K562 (cell line): ENCODE data around the gene INO80. TPM values are rescaled to one million over a fixed set of nuclear protein-coding genes. Genes with fewer than 3 reads are reported as not detected.

Source experiments
- ATAC-seq: fragments of 200-7000 bp; cut with Tn5 transposase; 3 replicates; pipeline ENCODE4 v1.9.1; 2020; ENCODE audit warnings: moderate library complexity
- BruUV-seq: library from RNA; stranded (reverse); fragments of 400-500 nt; replicated peaks from 2 replicates; lab custom pipeline; 2021; lab: Mats Ljungman, UMichigan
- CTCF ChIA-PET: fragments of 300-600 bp; formaldehyde crosslinking; extraction: SDS; loops from one replicate; lab custom pipeline; 2021; ENCODE audit warnings: low intra/inter-chr PET ratio; lab: Yijun Ruan, JAX
- POLR2A ChIA-PET: fragments of 300-600, 350-650 bp; sonication (Branson Sonifier 250); formaldehyde crosslinking; extraction: SDS; loops from one replicate; lab custom pipeline; 2021; ENCODE audit warnings: antibody characterized with exemption, inconsistent platforms; lab: Yijun Ruan, JAX
- DNase-seq, 4 experiments: peaks; one replicate each; pipeline versions ENCODE4 v3.0.0 to v3.0.0-alpha.2; 2011 to 2018; ENCODE audit warnings: low spot score in 3 of 4, mixed read lengths in 3 of 4; ENCODE audit errors: extremely low read depth in 1 of 4
- FAIRE-seq: peaks from 2 replicates; lab custom pipeline; 2011; peaks lifted over from hg19 to GRCh38; lab: Jason Lieb, UNC
- H2AFZ ChIP-seq: 2 replicates; pipeline ENCODE4 v1.6.0; 2011; ENCODE audit warnings: low read depth, low read length, control low read depth, inconsistent platforms
- H3K27ac ChIP-seq: fragments of 200-600 bp; 3 replicates; pipeline ENCODE4 v1.8.0; 2011; ENCODE audit warnings: low read depth, mild to moderate bottlenecking, control low read depth, inconsistent platforms, low read length, moderate library complexity, mixed read lengths; ENCODE audit errors: extremely low read depth
- H3K27me3 ChIP-seq, 2 experiments: fragments of 300-600 bp in 1 of 2; 2 replicates in 1 of 2; 3 replicates in 1 of 2; pipeline versions ENCODE4 v1.6.0 to v1.8.0; 2011; ENCODE audit warnings: inconsistent platforms in 2 of 2, low read length in 2 of 2, mild to moderate bottlenecking in 1 of 2, mixed read lengths in 1 of 2, moderate library complexity in 1 of 2; ENCODE audit not compliant: control insufficient read depth in 2 of 2, insufficient read depth in 2 of 2
- H3K36me3 ChIP-seq: fragments of 300-600 bp; 3 replicates; pipeline ENCODE4 v1.8.0; 2011; ENCODE audit warnings: mild to moderate bottlenecking, low read length, inconsistent platforms; ENCODE audit not compliant: control insufficient read depth, insufficient read depth
- H3K4me1 ChIP-seq, 2 experiments: fragments of 200-600 bp in 1 of 2; replicated peaks in 1 of 2; 2 replicates in 1 of 2; 3 replicates in 1 of 2; pipeline versions ENCODE4 v1.5.1 to v1.8.0; 2011; ENCODE audit warnings: inconsistent platforms in 2 of 2, low read length in 2 of 2, mild to moderate bottlenecking in 1 of 2, mixed read lengths in 1 of 2, moderate library complexity in 1 of 2; ENCODE audit not compliant: control insufficient read depth in 2 of 2, insufficient read depth in 2 of 2
- H3K4me2 ChIP-seq: 2 replicates; pipeline ENCODE4 v1.6.1; 2011; ENCODE audit warnings: low read length, control low read depth, inconsistent platforms, mixed read lengths; ENCODE audit not compliant: insufficient read depth
- H3K4me3 ChIP-seq: fragments of 200-600 bp; sonication (generic), shearing (Covaris generic); 2 replicates; pipeline ENCODE4 v1.5.1; 2016; ENCODE audit warnings: control low read depth, inconsistent platforms
- H3K79me2 ChIP-seq: fragments of 200-600 bp; 3 replicates; pipeline ENCODE4 v1.8.0; 2011; ENCODE audit warnings: low read length, inconsistent platforms; ENCODE audit not compliant: control insufficient read depth, insufficient read depth
- H3K9ac ChIP-seq, 2 experiments: 2 replicates each; pipeline versions ENCODE4 v1.6.0 to v1.6.1; 2011; ENCODE audit warnings: low read depth in 2 of 2, low read length in 2 of 2, control low read depth in 1 of 2, inconsistent platforms in 1 of 2, mild to moderate bottlenecking in 1 of 2, mixed read lengths in 1 of 2; ENCODE audit not compliant: insufficient read depth in 1 of 2
- H3K9me1 ChIP-seq: one replicate; pipeline ENCODE4 v1.6.0; 2011; ENCODE audit warnings: inconsistent platforms, mild to moderate bottlenecking, low read length, moderate library complexity; ENCODE audit not compliant: control insufficient read depth, insufficient read depth
- H3K9me3 ChIP-seq: replicated peaks from 2 replicates; pipeline ENCODE4 v1.5.1; 2011; ENCODE audit warnings: low read depth, low read length, inconsistent platforms; ENCODE audit not compliant: control insufficient read depth, insufficient read depth
- H4K20me1 ChIP-seq: replicated peaks from 2 replicates; pipeline ENCODE4 v1.6.1; 2011; ENCODE audit warnings: low read length, inconsistent platforms, mixed read lengths; ENCODE audit not compliant: control insufficient read depth, insufficient read depth
- ARID2 ChIP-seq: fragments of 450-650 bp; IDR thresholded peaks from 2 replicates; pipeline ENCODE4 v1.6.1; 2017; ENCODE audit warnings: antibody characterized with exemption, mild to moderate bottlenecking
- KLF6 ChIP-seq: fragments of 250-450 bp; sonication (Bioruptor Pico); IDR thresholded peaks from 2 replicates; pipeline ENCODE4 v1.4.0; 2020; ENCODE audit warnings: mild to moderate bottlenecking, moderate library complexity, borderline replicate concordance
- NR4A1 ChIP-seq, 2 experiments: fragments of 250-450 bp in 1 of 2; fragments of 450-650 bp in 1 of 2; sonication (Bioruptor Pico) in 1 of 2; IDR thresholded peaks; 2 replicates each; pipeline versions ENCODE4 v1.4.0 to v1.6.1; 2016 to 2020; ENCODE audit warnings: mild to moderate bottlenecking in 2 of 2, missing compliant biosample characterization in 1 of 2, missing genetic modification characterization in 1 of 2, moderate library complexity in 1 of 2
- PTTG1 ChIP-seq: fragments of 450-650 bp; IDR thresholded peaks from 2 replicates; pipeline ENCODE4 v1.6.1; 2016; ENCODE audit warnings: low read depth, mild to moderate bottlenecking, missing genetic modification characterization, missing compliant biosample characterization
- SRSF7 ChIP-seq: fragments of 200-400 bp; formaldehyde crosslinking; optimal IDR thresholded peaks from 2 replicates; pipeline ENCODE3; 2017; ENCODE audit warnings: mild to moderate bottlenecking, low read depth, low read length
- ZBED1 ChIP-seq: IDR thresholded peaks from 2 replicates; pipeline ENCODE4 v1.6.1; 2014
- ZNF24 ChIP-seq: fragments of 450-650 bp; IDR thresholded peaks from 2 replicates; pipeline ENCODE4 v1.6.1; 2016
- ZNF780A ChIP-seq: fragments of 250-450 bp; sonication (Bioruptor Pico); IDR thresholded peaks from 2 replicates; pipeline ENCODE4 v1.5.0; 2021; ENCODE audit warnings: mild to moderate bottlenecking
- ZNF830 ChIP-seq: fragments of 250-450 bp; sonication (Bioruptor Pico); IDR thresholded peaks from 2 replicates; pipeline ENCODE4 v1.5.0; 2021; ENCODE audit warnings: mild to moderate bottlenecking
- WGBS: fragments of 100-300 bp; shearing (Covaris generic); methylation state at CpG from one replicate; pipeline ENCODE4 v1.1.6; 2016; ENCODE audit warnings: low coverage, mixed read lengths; ENCODE audit not compliant: insufficient coverage; ENCODE audit errors: missing lambda C conversion rate; 5-methylcytosine and 5-hydroxymethylcytosine counted together
- in situ Hi-C: fragments of 300-500 bp; cut with MboI; formaldehyde crosslinking; loops from 4 replicates; pipeline ENCODE4 v1.15.0; 2018; ENCODE audit warnings: inconsistent platforms, mixed read lengths
- intact Hi-C: fragments of 100-400 bp; cut with micrococcal nuclease; formaldehyde crosslinking; loops from 2 replicates; pipeline ENCODE4 v1.14.2; 2022
- polyA plus RNA-seq, 8 experiments: library from polyadenylated mRNA; depleted of rRNA in 4 of 8; stranded (reverse) in 5 of 8; unstranded in 3 of 8; fragments of >200 nt; fragmentation: Nextera tagmentation in 2 of 8; fragmentation: Illumina TruSeq in 1 of 8; extraction: Ambion mirVana in 2 of 8; extraction: Trizol in 1 of 8; gene quantifications; 2 replicates each; pipeline versions ENCODE4 v1.2.1 to v1.2.3, GENCODE V29; 2011 to 2014; ENCODE audit warnings: inconsistent platforms in 1 of 8, missing spikeins in 1 of 8
- total RNA-seq, 7 experiments: library from RNA; depleted of rRNA in 6 of 7; stranded (reverse); fragments of >200 nt in 6 of 7; fragmentation: Illumina TruSeq in 2 of 7; extraction: Trizol in 2 of 7; gene quantifications; 2 replicates each; pipeline versions ENCODE4 v1.2.1 to v1.2.3, GENCODE V29; 2011 to 2021; ENCODE audit warnings: low replicate concordance in 1 of 7
- TF ChIP-seq, protein P1 (sequence below): sonication (generic); formaldehyde crosslinking; IDR thresholded peaks from 2 replicates; pipeline ENCODE4 v1.8.1; 2022; ENCODE audit warnings: missing genetic modification reagents
- TF ChIP-seq, protein P2 (sequence below), 3 experiments: IDR thresholded peaks in 2 of 3; conservative IDR thresholded peaks in 1 of 3; 2 replicates each; pipeline ENCODE4 v1.5.1; 2011 to 2012; ENCODE audit warnings: low read length in 3 of 3, mild to moderate bottlenecking in 3 of 3, control low read depth in 2 of 3, improper control_type of control experiment in 1 of 3, inconsistent platforms in 1 of 3, low read depth in 1 of 3, mixed read lengths in 1 of 3, moderate library complexity in 1 of 3; ENCODE audit not compliant: insufficient read depth in 2 of 3
- TF ChIP-seq, protein P3 (sequence below): conservative IDR thresholded peaks from 2 replicates; pipeline ENCODE4 v1.6.1; 2011; ENCODE audit warnings: low read depth, mild to moderate bottlenecking, low read length; ENCODE audit not compliant: control insufficient read depth
- TF ChIP-seq, protein P4 (sequence below), 2 experiments: fragments of 250-450 bp in 1 of 2; fragments of 450-650 bp in 1 of 2; sonication (Bioruptor Pico) in 1 of 2; IDR thresholded peaks; 2 replicates each; pipeline versions ENCODE4 v1.6.1 to v1.8.0; 2016 to 2021; ENCODE audit warnings: mild to moderate bottlenecking in 2 of 2, moderate library complexity in 2 of 2, missing compliant biosample characterization in 1 of 2, missing genetic modification characterization in 1 of 2
- TF ChIP-seq, protein P5 (sequence below): fragments of 450-650 bp; IDR thresholded peaks from 2 replicates; pipeline ENCODE4 v1.6.1; 2016

INO80 gene
- total and polyA plus RNA-seq, 9 of the 15 experiments (the other 6 are each of a cell fraction or from before 2014, with no cell fraction given) = 1.1 to 25.7 (median 19.9) TPM

DNA sequence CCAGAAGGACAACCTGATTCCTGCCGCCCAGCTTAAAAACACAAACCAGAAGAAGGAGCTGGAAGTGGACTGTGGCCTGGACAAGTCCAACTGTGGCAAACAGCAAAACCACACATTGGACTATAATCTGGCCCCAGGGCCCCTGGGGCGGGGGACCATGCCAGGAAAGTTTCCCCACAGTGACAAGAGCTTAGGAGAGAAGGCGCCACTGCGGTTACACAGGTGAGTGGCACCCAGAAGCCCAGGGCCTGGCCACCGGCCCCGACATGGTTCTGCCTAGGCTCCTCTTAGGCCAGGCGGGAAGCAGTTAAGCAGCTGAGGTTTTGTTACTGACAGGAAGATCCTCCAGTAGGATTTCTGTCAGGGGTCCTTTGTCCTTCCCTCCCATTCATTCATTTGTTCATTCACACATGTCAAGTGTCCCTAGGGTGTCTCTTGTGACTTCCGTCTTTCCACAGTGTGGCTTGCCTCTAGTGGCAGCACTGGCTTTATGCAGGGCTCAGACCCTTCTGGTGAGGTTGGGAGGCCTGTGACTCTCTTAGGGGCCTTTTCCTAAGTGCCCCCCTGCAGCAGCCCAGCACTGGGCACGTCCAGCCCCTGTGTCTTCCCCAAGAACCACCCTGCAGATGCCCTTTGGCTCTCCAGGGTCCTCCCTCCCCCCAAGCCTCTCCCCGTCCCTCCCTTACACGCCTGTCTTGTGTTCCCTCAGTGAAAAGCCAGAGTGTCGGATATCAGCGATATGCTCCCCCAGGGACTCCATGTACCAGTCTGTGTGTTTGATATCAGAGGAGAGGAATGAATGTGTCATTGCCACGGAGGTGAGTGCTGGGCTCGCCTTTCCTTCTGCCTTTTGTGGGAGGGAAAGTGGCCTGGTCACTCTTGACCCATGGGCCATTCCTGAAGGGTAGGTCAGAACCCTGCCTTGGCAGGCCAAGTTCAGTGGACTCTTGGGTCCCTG lies 179.1 kb downstream of the INO80 start:
- Histone ChIP-seq H3K4me3 (no peak overlapping the region), H2AFZ (no peak overlapping the region), H3K27ac (no peak overlapping the region), H3K9me1 (peaks cover 3% of the 10 kb centered on the region), H3K4me1 (peaks cover 8 to 35% of the 10 kb centered on the region in 2 experiments; a peak in 4 of 5 replicates), H4K20me1 (no peaks in the 10 kb centered on the region), H3K4me2 (no peak overlapping the region), H3K9ac (peak overlapping the region in 1 of 2 experiments; percentile 50; a peak in 1 of 4 replicates), H3K27me3 (no peaks in the 10 kb centered on the region), H3K9me3 (no peaks in the 10 kb centered on the region), H3K36me3 (no peaks in the 10 kb centered on the region), H3K79me2 (no peaks in the 10 kb centered on the region)
- ChIA-PET POLR2A (interaction anchor here (0.6 to 0.7 kb wide), 3 partner anchors 24 to 863 kb away, joined by 3 to 5 read pairs (median 4); no protein-coding TSS in a partner anchor), CTCF (no interaction called here)
- no peak for FAIRE-seq
- no peak for DNase-seq
- in situ Hi-C loops = no loop called here
- no peak; the same call in 2 of the 3 replicates for ATAC-seq
- no TSS peak for BruUV-seq
- WGBS = 62% methylated on average over 15 of the region's 15 CpGs
- intact Hi-C loops = no loop called here
- TF ChIP-seq, protein P1, sequence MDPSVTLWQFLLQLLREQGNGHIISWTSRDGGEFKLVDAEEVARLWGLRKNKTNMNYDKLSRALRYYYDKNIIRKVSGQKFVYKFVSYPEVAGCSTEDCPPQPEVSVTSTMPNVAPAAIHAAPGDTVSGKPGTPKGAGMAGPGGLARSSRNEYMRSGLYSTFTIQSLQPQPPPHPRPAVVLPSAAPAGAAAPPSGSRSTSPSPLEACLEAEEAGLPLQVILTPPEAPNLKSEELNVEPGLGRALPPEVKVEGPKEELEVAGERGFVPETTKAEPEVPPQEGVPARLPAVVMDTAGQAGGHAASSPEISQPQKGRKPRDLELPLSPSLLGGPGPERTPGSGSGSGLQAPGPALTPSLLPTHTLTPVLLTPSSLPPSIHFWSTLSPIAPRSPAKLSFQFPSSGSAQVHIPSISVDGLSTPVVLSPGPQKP (CRISPR knock-in tag) = no peak
- TF ChIP-seq ZNF24 (peak; percentile 65), PTTG1 (no peak), SRSF7 (no peak), ZBED1 (no peak), NR4A1 (CRISPR knock-in tag; IDR thresholded peaks at IDR 0.05) (no peak), NR4A1 (tag; IDR thresholded peaks at IDR 0.05) (no peak), KLF6 (no peak), ZNF780A (CRISPR knock-in tag) (no peak), ARID2 (no peak), ZNF830 (CRISPR knock-in tag) (no peak)
- TF ChIP-seq, protein P2, sequence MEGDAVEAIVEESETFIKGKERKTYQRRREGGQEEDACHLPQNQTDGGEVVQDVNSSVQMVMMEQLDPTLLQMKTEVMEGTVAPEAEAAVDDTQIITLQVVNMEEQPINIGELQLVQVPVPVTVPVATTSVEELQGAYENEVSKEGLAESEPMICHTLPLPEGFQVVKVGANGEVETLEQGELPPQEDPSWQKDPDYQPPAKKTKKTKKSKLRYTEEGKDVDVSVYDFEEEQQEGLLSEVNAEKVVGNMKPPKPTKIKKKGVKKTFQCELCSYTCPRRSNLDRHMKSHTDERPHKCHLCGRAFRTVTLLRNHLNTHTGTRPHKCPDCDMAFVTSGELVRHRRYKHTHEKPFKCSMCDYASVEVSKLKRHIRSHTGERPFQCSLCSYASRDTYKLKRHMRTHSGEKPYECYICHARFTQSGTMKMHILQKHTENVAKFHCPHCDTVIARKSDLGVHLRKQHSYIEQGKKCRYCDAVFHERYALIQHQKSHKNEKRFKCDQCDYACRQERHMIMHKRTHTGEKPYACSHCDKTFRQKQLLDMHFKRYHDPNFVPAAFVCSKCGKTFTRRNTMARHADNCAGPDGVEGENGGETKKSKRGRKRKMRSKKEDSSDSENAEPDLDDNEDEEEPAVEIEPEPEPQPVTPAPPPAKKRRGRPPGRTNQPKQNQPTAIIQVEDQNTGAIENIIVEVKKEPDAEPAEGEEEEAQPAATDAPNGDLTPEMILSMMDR (IDR thresholded peaks at IDR 0.05 in 2 of 3, conservative IDR thresholded peaks at IDR 0.05 in 1 of 3; ENCODE audit: insufficient read depth in 2 of 3, low read depth in 1 of 3, low read length in 3 of 3) = peak in 2 of 3 experiments; percentile 8 to 24; a peak in 1 of 6 replicates
- TF ChIP-seq, protein P3, sequence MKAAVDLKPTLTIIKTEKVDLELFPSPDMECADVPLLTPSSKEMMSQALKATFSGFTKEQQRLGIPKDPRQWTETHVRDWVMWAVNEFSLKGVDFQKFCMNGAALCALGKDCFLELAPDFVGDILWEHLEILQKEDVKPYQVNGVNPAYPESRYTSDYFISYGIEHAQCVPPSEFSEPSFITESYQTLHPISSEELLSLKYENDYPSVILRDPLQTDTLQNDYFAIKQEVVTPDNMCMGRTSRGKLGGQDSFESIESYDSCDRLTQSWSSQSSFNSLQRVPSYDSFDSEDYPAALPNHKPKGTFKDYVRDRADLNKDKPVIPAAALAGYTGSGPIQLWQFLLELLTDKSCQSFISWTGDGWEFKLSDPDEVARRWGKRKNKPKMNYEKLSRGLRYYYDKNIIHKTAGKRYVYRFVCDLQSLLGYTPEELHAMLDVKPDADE = no peak
- TF ChIP-seq, protein P4, sequence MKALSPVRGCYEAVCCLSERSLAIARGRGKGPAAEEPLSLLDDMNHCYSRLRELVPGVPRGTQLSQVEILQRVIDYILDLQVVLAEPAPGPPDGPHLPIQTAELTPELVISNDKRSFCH (CRISPR knock-in tag; IDR thresholded peaks at IDR 0.05) = no peak
- TF ChIP-seq, protein P4 (tag; IDR thresholded peaks at IDR 0.05) = no peak
- TF ChIP-seq, protein P5, sequence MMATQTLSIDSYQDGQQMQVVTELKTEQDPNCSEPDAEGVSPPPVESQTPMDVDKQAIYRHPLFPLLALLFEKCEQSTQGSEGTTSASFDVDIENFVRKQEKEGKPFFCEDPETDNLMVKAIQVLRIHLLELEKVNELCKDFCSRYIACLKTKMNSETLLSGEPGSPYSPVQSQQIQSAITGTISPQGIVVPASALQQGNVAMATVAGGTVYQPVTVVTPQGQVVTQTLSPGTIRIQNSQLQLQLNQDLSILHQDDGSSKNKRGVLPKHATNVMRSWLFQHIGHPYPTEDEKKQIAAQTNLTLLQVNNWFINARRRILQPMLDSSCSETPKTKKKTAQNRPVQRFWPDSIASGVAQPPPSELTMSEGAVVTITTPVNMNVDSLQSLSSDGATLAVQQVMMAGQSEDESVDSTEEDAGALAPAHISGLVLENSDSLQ = peak; percentile 76
